LNCAP (cell line): ENCODE data around the gene GPT2.

Source experiments
- TF ChIP-seq, protein P1 (sequence below): fragments of 450-650 bp; IDR thresholded peaks from 2 replicates; pipeline ENCODE4 v1.5.1; 2017; ENCODE audit warnings: mild to moderate bottlenecking

Gene GPT2

DNA sequence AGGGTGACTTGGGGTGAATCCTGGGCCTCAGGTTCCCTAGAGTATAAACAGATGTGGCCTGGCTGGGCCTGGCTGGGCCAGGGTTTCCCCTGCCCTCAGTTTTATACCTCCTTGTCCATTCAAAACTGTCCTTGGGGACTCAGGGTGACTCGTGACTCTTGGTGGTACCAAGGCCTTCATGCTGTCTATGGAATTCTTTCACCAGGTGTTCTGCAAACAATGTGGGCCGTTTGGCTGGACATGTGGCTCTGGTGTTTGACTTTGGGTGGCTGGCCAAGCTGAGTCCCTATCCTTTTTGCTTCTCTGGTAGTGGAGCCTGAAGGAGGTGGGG lies 3.3 kb downstream of the GPT2 start:
- TF ChIP-seq, protein P1, sequence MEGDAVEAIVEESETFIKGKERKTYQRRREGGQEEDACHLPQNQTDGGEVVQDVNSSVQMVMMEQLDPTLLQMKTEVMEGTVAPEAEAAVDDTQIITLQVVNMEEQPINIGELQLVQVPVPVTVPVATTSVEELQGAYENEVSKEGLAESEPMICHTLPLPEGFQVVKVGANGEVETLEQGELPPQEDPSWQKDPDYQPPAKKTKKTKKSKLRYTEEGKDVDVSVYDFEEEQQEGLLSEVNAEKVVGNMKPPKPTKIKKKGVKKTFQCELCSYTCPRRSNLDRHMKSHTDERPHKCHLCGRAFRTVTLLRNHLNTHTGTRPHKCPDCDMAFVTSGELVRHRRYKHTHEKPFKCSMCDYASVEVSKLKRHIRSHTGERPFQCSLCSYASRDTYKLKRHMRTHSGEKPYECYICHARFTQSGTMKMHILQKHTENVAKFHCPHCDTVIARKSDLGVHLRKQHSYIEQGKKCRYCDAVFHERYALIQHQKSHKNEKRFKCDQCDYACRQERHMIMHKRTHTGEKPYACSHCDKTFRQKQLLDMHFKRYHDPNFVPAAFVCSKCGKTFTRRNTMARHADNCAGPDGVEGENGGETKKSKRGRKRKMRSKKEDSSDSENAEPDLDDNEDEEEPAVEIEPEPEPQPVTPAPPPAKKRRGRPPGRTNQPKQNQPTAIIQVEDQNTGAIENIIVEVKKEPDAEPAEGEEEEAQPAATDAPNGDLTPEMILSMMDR, result no peak

DNA sequence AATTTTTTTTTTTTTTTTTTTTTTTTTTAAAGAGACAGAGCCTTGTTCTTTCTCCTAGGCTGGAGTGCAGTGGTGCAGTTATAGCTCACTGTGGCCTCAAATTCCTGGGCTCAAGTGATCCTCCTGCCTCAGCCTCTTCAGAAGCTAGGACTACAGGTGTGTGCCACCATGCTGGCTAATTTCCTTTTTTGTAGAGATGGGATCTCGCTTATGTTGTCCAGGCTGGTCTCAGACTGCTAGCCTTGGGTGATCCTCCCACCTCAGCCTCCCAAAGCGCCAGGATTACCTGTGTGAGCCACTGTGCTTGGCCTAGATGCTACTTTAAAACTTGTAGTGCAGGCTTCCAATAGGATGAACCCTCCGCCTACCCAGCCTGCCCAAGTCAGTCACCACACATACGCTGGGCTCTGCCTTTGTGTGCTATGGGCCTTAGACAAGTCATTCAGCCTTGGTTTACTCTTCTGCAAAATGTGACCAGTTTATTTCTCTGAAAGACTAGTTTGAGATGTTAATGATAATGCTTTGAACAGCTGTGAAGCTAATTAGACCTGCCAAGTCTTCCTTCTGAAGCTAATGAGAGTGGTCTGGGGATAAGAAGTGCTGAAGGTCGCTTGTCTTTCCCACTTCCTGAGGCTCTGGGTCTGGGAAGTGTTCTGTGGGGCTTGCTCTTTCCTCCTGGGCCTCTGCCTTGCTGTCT lies 5.2 kb downstream of the GPT2 start:
- TF ChIP-seq, protein P1, result no peak

DNA sequence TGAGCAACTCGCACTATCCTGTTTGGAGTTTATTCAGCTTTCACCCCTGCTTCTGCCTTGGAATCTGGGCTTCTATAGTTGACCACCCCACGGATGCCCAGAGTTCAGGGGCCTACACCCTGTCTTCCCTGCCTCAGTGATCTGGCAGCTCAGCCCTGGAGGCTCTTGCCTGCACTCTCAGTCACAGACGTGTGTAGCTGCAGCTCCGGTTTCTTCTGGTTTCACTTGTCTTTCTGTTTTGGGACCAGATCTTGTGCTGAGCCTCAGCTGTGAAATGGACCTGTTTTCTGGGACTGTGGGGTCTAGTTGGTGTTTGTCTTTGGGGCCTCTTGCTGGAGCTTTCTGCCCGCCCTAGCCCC lies 5.8 kb downstream of the GPT2 start:
- TF ChIP-seq, protein P1, result no peak

DNA sequence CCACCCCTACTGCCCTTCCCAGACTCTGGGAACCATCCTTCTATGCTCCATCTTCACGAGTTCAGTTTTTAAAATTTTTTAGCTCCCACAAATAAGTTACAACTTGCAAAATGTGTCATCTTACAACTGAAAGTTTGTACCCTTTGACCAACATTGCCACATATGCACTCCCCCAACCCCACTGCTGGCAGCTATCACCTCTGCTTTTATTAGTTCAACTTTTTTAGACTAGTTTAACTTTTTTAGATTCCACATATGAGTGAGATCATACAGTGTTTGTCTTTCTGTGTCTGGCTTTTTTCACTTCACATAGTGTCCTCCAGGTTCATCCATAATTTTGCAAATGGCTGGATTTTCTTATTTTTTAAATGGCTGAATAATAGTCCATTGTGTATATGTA lies 7.7 kb downstream of the GPT2 start:
- TF ChIP-seq, protein P1, result no peak

DNA sequence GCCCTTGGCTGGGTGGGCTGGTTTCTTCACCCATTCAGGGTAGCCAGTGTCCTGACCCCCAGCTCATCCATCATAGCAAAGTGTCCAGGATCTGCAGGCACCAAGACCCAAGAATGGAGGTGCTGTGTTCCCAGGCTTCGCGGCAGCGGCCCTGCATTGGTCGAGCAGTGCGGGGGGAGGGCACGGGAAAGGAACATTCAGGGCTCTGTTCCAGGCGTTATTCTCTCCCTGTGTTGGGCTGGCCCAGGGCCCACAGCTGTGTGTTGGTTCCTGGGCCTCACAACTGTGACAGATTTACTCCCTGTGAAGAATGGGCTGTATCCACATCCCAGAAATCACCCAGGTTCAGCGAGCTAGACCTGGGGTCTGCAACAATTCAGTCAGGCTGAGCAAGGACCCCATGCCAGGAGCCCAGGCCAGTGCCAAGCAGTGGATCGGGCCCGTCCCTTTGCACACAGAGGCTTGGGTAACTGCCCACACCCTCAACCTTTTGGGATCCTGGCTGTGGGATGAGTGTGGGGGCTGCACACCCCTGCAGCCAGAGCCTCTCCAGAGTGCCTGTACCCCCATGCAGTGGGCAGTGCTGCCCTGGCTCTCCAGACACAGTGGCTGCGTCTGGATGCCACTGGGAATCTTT lies 10.0 kb downstream of the GPT2 start:
- TF ChIP-seq, protein P1, result no peak

DNA sequence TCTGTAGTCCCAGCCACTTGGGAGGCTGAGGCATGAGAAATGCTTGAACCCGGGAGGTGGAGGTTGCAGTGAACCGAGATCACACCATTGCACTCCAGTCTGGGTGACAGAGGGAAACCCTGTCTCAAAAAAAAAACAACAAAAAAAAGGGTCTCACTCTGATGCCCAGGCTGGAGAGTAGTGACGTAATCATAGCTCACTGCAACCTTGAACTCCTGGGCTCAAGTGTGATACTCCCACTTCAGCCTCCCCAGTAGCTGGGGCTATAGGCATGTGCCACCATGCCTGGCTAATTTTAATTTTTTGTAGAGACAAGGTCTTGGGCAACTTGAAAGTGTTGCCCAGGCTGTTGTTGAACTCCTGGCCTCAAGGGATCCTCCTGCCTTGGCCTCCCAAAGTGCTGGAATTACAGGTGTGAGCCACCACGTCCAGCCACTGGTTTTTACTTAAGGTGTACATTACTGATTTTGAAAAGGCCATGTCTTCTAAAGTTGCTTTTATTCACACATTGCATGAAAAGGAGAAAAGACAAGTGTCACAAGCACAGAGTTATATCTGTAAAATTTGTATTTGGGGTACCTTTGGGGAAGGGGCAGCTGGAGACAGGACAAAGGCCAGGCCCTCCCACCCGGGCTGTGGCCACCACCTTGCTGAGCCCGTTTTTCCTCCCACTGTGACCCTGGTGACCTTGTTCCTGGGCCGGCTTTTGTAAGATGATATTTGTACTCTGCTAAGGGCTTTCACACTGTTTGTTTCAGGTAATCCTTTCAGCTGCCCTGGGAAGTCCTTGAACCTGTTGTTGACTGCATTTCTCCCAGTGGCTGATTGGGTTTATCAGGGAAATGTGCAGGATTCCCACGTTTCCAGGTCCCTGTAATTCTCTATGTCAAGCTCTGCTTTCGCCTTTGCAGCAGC lies 11.5 kb downstream of the GPT2 start:
- TF ChIP-seq, protein P1, result no peak

DNA sequence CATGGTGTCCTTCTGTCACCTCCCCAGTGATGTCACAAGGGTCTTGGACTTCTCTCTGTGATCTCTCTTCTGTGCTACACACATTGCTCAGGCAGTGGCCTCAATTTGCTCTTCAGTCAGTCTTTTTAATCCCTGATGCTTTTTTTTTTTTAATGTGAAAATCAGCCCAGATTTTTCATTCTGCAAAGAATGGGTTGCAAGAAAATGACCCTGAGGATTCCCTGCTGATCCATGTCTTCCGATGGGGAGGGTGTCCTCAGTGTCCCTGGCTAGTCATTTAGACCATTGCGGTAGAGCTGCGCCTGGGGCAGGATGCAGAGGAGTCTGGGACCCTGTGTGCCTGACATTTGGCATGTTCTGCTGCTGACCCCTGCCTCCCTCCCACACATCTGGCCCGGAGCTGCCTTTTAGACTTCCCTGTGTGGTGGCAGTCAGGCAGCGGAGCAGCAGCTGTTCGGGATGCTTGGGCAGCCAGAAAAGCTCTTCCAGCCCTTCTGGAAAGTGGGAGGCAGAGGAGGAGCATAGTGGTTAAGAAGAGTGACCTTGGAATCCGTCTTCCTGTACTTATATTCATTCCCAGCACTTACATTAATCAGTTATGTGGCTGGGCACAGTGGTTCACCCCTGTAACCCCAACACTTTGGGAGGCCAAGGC lies 12.3 kb downstream of the GPT2 start:
- TF ChIP-seq, protein P1, result no peak
